Stimulated activated CD4-positive, alpha-beta T cell treated with anti-CD3 and anti-CD28 coated beads, Interleukin-1b, Interleukin-23, amount 100 ng/mL, for 1 hour (primary cell): ENCODE data around the gene ALPK3.

Experiments used
- DNase-seq, 2 donors: peaks; one replicate each; pipeline ENCODE4 v3.0.0-alpha.2; 2020; ENCODE audit warnings: low read depth in 2 of 2

The ALPK3 gene

GRCh38 chr15:84816694-84817465 is at the start of gene ALPK3:
TSS of gene ALPK3 (plus strand) at chr15:84817356. CDS start at chr15:84817453, 97 bp downstream.
- DNase-seq = no peak

GRCh38 chr15:84772031-84772430 is 45.1 kb upstream of the ALPK3 start:
- no peak for DNase-seq

GRCh38 chr15:84772467-84772866 is 44.7 kb upstream of the ALPK3 start:
- no peak for DNase-seq

- no peak for DNase-seq
Measured at GRCh38 chr15:84773716-84774115, 43.4 kb upstream of the ALPK3 start.

- no peak for DNase-seq
Measured at GRCh38 chr15:84775867-84776449, 41.2 kb upstream of the ALPK3 start.

DNA sequence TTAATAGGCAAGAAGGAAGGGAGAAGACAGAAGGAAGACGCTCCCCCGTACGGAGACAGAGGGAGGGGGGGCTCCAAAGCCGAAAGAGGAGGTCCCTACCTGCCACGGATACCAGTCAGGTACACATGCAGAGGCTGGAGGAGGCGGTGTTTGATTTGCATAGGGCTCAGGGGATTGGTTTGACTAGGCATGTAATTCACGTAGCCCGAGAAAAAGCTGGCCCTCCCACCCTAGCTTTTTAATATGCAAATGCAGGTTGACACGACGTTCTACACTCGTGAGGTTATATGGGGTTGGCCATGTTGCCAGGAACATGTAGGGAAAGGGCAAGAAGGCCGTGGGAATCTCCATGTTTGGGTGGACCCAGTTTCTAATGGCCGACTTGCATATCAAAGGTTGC is 39.0 kb upstream of the ALPK3 start:
- DNase-seq = no peak

- no peak for DNase-seq
Measured at GRCh38 chr15:84780492-84780891, 36.7 kb upstream of the ALPK3 start.

GRCh38 chr15:84781495-84781894 is 35.7 kb upstream of the ALPK3 start:
- no peak for DNase-seq

DNA sequence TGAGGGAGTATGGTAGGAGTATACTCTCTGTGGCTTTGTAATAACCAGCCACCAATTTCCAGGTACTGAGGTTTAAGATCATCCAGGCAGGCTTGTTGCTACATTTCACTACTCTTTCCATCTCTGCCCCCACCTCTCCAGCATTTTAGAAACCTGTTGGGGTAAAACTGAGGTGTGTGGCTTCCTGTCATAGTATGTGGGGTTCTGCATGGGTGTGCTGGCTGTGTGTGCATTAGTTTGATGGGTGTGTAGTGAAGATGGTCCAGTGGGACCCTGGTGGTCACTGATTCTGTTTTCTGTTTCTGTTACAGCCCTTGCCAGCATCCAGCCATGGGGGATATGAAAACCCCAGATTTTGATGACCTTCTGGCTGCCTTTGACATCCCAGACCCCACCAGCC is 34.8 kb upstream of the ALPK3 start:
- no peak for DNase-seq

- no peak for DNase-seq
Measured at GRCh38 chr15:84783493-84784251, 33.5 kb upstream of the ALPK3 start.

DNA sequence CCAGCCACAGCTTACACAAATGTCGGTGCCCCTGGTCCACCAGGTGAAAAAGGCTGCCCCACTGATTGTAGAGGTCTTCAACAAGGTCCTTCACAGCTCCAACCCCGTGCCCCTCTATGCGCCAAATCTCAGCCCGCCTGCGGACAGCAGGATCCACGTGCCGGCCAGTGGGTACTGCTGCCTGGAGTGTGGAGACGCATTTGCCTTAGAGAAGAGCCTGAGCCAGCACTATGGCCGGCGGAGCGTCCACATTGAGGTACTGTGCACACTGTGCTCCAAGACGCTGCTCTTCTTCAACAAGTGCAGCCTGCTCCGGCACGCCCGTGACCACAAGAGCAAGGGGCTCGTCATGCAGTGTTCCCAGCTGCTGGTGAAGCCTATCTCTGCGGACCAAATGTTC is 32.9 kb upstream of the ALPK3 start:
- DNase-seq = no peak

DNA sequence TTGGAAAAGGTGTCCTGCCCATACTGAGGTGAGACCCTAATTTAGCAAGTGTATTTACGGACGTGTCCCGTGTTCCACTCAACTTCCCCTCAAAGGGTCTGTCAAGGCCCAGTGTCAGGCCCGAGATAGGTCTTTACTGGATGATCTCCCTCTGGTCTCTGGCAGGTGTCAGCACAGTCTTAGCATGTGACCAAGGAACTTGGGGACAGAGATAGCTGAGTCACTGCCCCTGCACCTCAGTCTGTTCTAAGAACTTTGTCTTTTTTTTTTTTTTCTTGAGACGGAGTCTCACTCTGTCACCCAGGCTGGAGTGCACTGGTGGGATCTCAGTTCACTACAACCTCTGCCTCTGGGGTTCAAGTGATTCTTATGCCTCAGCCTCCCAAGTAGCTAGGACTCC is 32.1 kb upstream of the ALPK3 start:
- no peak for DNase-seq

DNA sequence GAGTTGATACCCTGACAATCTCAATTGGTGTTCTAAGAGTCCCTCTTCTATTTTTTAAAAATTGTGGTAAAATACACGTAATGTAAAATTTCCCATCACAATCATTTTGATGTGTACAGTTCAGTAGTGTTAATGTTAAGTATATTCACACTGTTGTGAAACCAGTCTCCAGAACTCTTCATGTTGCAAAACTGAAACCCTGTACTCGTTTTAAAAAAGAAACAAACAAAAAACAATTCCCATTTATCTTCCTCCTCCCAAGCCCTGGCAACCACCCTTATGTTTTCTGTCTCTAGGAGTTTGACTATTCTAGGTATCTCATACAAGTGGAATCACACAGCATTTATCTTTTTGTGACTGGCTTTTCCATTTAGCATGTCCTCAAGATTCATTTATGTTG is 28.7 kb upstream of the ALPK3 start:
- no peak for DNase-seq

DNA sequence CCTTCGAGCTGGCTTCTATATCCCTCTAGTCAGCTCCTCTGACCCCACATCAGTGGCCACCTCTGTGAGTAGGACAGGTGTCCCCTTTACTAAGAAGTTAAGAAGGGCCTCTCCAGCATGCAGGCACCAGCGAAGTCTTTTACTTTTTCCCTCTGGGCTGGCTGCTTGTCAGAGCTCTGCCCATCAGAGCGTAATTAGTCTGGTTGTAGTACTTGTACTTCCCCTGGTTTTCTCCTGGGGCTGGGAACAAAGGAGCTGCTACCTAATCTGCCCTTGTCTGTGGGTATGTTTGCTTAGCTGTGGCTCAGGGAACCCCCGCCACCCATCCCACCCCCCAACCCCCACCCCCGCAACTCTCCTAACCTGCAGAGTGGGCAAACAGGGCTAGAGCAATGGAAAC is 27.4 kb upstream of the ALPK3 start:
- DNase-seq = no peak

DNA sequence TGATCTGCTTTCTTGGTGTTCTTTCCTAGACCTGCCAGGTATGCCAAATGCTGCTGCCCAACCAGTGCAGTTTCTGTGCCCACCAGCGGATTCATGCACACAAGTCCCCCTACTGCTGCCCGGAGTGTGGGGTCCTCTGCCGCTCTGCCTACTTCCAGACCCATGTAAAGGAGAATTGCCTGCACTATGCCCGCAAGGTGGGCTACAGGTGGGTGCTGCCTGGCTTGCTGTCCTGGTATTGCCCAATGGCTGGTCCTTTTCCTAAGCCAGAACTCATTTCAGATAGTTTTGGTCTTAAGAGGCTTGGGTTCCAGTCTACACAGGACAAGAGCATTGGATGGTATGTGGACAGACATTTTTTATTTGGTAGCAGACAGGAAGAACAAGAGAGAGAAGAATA is 26.5 kb upstream of the ALPK3 start:
- DNase-seq = no peak

- DNase-seq = no peak
Measured at GRCh38 chr15:84791763-84792162, 25.4 kb upstream of the ALPK3 start.

DNA sequence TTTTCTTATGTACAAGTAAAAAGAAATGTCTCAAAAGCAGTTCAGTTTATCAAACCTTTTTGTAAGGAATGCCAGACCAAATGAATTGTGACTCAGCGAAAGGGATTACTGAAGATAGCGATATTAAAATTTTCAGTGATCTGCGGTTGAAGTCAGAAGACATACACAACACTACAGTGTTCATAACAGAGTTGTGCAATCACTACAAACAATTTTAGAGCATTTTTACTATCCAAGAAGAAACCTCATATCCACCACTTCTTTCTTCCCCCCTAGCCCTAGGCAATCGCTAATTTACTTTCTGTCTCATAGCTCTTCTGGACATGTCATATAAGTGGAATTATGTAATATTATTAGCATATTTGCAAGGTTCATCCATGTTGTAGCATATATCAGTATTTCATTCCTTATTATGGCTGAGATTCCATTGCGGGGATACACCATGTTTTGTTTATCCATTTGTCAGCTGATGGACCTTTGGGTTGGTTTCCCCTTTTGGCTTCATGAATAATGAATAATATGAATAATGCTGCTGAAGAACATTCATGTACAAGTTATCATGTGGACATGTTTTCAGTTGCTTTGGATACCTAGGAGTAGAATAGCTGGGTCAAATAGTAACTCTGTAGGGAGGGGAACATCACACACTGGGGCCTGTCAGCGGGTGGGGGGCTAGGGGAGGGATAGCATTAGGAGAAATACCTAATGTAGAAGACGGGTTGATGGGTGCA is 23.6 kb upstream of the ALPK3 start:
- no peak for DNase-seq

DNA sequence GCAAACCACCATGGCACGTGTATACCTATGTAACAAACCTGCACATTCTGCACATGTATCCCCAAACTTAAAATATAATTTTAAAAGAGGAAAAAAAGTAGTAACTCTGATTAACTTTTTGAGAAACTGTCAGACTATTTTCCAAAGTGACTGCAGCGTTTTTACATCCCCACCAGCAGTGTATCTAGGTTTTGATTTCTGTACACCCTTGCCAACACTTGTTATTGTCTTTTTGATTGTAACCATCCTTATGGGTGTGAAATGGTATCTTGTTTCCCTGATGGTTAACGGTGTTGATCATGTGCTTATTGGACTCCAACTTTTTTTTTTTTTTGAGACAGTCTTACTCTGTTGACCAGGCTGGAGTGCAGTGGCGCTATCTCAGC is 23.0 kb upstream of the ALPK3 start:
- DNase-seq = no peak

- no peak for DNase-seq
Measured at GRCh38 chr15:84795186-84795585, 22.0 kb upstream of the ALPK3 start.

GRCh38 chr15:84797212-84797611 is 19.9 kb upstream of the ALPK3 start:
- DNase-seq = no peak

DNA sequence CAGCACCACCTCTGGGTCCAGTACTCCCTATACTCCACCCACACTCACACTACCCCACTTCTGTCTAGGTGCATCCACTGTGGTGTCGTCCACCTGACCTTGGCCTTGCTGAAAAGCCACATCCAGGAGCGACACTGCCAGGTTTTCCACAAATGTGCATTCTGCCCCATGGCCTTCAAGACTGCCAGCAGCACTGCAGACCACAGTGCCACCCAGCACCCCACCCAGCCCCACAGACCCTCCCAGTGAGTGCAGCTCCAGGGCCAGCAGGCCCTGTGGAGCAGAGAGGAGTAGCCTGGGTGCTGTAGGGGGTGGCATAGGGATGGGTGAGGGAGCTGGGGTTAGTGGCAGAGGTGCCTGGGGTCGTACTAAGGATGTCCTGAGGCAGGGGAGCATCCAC is 19.4 kb upstream of the ALPK3 start:
- DNase-seq = no peak

GRCh38 chr15:84798436-84798946 is 18.7 kb upstream of the ALPK3 start:
- DNase-seq = no peak
